HFF-Myc (cell line): Measurements from ENCODE around the gene SRF.

Experiments
- DNase-seq: peaks from one replicate; pipeline ENCODE4 v3.0.0-alpha.2; 2011; ENCODE audit warnings: low read depth; ENCODE audit errors: extremely low read depth
- H3K4me3 ChIP-seq: replicated peaks from 2 replicates; pipeline ENCODE4 v1.5.1; 2011; ENCODE audit warnings: low read depth, mild to moderate bottlenecking, control low read depth, low read length
- TF ChIP-seq, protein P1 (sequence below): IDR thresholded peaks from 2 replicates; pipeline ENCODE4 v1.5.1; 2012; ENCODE audit warnings: mild to moderate bottlenecking, low read depth, low read length, control low read depth; ENCODE audit errors: missing control alignments

Gene SRF

DNA sequence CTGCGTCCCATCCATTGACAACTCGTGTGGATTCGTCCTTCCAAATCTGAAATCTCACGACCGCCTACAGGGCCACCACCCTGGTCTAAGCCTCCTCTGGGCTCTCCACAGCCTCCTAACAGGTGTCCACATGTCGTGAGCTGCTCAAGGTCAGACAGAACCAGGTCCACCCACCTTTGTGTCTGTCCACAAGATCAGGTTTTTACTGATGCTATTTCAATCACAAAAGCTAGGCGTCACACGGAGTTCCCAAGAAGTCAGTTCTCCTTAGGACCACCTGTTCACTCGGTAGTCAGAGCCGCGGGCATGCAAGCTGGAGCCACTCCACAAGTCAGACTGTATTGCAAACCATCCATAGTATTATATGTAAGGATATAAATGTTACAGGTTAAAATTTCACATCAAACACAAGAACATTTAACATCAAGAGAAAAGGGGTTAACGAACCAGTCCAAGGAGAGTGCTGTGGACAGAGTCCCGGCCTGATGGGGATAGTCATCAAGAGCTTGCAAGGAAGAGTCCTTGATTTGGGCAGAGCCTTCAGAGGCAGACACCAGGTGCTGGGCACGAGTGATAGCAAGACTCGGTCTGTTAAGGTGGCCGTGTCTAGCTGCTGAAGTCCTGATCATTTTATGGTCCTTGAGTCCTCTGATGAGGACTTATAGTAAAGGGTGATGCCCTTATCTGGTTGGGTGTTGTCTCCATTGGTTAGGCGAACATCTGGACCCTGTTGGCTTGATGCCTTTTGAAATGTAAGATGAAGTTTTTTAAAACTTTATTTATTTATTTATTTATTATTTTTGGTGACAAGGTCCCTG lies 58.9 kb downstream of the SRF start:
- TF ChIP-seq, protein P1, sequence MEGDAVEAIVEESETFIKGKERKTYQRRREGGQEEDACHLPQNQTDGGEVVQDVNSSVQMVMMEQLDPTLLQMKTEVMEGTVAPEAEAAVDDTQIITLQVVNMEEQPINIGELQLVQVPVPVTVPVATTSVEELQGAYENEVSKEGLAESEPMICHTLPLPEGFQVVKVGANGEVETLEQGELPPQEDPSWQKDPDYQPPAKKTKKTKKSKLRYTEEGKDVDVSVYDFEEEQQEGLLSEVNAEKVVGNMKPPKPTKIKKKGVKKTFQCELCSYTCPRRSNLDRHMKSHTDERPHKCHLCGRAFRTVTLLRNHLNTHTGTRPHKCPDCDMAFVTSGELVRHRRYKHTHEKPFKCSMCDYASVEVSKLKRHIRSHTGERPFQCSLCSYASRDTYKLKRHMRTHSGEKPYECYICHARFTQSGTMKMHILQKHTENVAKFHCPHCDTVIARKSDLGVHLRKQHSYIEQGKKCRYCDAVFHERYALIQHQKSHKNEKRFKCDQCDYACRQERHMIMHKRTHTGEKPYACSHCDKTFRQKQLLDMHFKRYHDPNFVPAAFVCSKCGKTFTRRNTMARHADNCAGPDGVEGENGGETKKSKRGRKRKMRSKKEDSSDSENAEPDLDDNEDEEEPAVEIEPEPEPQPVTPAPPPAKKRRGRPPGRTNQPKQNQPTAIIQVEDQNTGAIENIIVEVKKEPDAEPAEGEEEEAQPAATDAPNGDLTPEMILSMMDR: no peak

GRCh38 chr6:43231053-43231452 lies 60.0 kb downstream of the SRF start:
- no peak overlapping the region for H3K4me3 ChIP-seq
- DNase-seq: no peak
- TF ChIP-seq, protein P1: no peak

More for the DNA sequence above, 58.9 kb downstream of the SRF start:
- DNase-seq: no peak
- peak overlapping the region; percentile 71; the same call in 1 of the 2 replicates for H3K4me3 ChIP-seq
